Measurements from ENCODE around the gene KIF2A. TPM values are rescaled to one million over a fixed set of nuclear protein-coding genes. Genes with fewer than 3 reads are reported as not detected.

The KIF2A gene
- total and polyA plus RNA-seq, 10 donors = 4.3 to 66.7 (median 44.3) TPM

DNA sequence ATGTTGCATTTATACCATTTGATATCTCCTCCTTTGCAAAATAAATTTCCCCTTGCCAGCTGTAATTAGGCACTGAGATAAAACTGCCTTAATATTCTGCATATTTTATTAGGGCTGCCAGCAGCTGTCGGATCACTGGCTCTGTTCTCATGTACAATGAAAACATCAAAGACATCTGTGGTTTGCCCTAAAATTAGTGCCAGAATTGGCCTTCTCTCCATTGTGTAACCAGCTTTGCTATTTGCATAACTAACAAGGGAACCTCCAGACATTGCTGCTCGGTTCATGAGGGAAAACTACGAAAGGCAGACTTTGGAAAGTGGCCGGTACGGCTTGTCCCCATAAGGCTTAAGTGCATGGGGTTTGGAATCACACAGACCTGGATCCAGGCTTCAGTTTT lies 45.5 kb upstream of the KIF2A start:
- 38 to 66% (median 60%) methylated on average over 5 of the region's 5 CpGs for WGBS, 5 donors
- DNase-seq = no peak
- TF ChIP-seq POLR2A (IDR thresholded peaks at IDR 0.05) (no peak), POLR2AphosphoS5 (IDR thresholded peaks at IDR 0.05) (no peak)
- TF ChIP-seq, protein P1, sequence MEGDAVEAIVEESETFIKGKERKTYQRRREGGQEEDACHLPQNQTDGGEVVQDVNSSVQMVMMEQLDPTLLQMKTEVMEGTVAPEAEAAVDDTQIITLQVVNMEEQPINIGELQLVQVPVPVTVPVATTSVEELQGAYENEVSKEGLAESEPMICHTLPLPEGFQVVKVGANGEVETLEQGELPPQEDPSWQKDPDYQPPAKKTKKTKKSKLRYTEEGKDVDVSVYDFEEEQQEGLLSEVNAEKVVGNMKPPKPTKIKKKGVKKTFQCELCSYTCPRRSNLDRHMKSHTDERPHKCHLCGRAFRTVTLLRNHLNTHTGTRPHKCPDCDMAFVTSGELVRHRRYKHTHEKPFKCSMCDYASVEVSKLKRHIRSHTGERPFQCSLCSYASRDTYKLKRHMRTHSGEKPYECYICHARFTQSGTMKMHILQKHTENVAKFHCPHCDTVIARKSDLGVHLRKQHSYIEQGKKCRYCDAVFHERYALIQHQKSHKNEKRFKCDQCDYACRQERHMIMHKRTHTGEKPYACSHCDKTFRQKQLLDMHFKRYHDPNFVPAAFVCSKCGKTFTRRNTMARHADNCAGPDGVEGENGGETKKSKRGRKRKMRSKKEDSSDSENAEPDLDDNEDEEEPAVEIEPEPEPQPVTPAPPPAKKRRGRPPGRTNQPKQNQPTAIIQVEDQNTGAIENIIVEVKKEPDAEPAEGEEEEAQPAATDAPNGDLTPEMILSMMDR (IDR thresholded peaks at IDR 0.05 in 8 of 11, conservative IDR thresholded peaks at IDR 0.05 in 3 of 11) = no peak

DNA sequence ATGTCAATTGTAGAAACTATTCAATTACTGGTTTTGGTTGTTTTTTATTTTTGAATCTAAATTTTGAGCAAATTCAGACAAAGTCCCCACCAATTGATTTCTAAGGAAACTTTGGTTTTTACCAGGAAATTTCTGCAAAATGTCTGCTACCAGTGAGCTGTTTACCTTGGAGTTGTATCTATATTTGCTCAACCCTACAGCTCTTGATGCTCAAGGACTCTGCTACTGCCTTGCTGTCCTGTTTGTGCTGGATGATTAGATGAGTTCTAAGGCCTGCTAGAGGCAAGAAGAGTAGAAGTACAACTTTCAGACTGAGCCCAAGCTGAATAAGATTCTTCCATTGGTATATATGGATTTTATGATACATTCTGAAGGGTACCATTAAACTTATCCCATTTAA lies 42.6 kb upstream of the KIF2A start:
- TF ChIP-seq POLR2A (IDR thresholded peaks at IDR 0.05) (no peak), POLR2AphosphoS5 (IDR thresholded peaks at IDR 0.05) (no peak)
- TF ChIP-seq, protein P1 (IDR thresholded peaks at IDR 0.05 in 8 of 11, conservative IDR thresholded peaks at IDR 0.05 in 3 of 11) = no peak
- H3K27me3 ChIP-seq (replicated peaks in 1 of 7) = no peaks in the 10 kb centered on the region
- no peaks in the 10 kb centered on the region for H3K36me3 ChIP-seq
- intact Hi-C loops (cut with DNase I; ENCODE audit: low total_unique reads) = no loop called here
- no peak for DNase-seq
- no peaks in the 10 kb centered on the region for H3K4me1 ChIP-seq
- H3K9me3 ChIP-seq = no peaks in the 10 kb centered on the region
- no peak overlapping the region for H3K27ac ChIP-seq
- H3K4me3 ChIP-seq = no peak overlapping the region

More for the DNA sequence above, 45.5 kb upstream of the KIF2A start:
- Histone ChIP-seq H3K4me1 (peaks cover 0 to 13% (median 10%) of the 10 kb centered on the region in 6 donors), H3K9me3 (no peaks in the 10 kb centered on the region), H3K36me3 (no peaks in the 10 kb centered on the region), H3K27ac (no peak overlapping the region), H3K4me3 (no peak overlapping the region), H3K27me3 (replicated peaks in 1 of 7) (no peaks in the 10 kb centered on the region)
- intact Hi-C loops (cut with DNase I; ENCODE audit: low total_unique reads) = no loop called here

DNA sequence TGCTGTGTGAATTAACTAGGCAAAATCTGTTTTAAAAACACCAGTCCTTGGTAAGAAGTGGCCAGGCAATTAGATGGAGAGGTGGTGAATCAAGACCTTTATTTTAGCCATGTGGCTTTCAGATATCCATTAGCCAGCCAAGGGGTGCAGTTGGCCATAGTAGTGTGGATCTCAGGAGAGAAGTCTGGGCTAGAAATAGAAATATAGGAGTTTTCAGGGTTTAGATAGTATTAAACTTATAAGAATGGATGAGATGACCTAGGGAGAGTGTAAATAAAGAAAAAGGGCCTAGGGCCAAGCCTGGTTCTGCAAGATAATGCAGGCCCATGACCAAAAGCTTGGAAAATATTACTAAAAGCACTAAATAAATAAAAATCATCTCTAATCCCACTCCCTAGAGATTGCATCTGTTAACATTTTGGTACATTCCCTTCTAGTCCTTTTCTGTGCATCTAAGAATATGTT lies 40.3 kb upstream of the KIF2A start:
- no peak overlapping the region for H3K27ac ChIP-seq
- TF ChIP-seq, protein P1 (IDR thresholded peaks at IDR 0.05 in 8 of 11, conservative IDR thresholded peaks at IDR 0.05 in 3 of 11) = no peak
- no peak for TF ChIP-seq POLR2A (IDR thresholded peaks at IDR 0.05)
- no peak for TF ChIP-seq POLR2AphosphoS5 (IDR thresholded peaks at IDR 0.05)
- no peaks in the 10 kb centered on the region for H3K4me1 ChIP-seq
- no peaks in the 10 kb centered on the region for H3K9me3 ChIP-seq
- DNase-seq = no peak
- intact Hi-C loops (cut with DNase I; ENCODE audit: low total_unique reads) = no loop called here
- no peaks in the 10 kb centered on the region for H3K27me3 ChIP-seq (replicated peaks in 1 of 7)
- H3K4me3 ChIP-seq = no peak overlapping the region
- H3K36me3 ChIP-seq = no peaks in the 10 kb centered on the region

DNA sequence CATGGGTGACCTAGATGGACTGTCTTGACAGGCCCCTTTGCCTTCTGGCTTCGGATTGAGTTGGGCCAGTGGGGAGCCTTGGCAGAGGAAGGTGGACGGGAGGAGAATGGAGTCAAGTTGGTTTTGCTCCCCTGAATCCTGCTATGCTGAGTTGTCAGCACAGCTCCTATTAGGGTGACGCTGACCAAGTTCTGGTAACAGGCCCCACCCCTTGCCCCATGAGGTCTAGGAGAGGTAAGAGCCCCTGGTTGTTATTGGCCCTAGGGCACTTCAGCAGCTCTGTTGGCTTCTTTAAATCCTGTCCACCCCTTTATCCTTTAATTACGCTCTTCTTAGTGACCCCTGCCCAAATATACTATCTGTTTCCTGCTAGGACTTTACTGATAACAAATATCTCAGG lies 39.4 kb upstream of the KIF2A start:
- 89 to 94% (median 92%) methylated on average over 4 of the region's 4 CpGs for WGBS, 5 donors
- Histone ChIP-seq H3K9me3 (no peaks in the 10 kb centered on the region), H3K4me1 (no peaks in the 10 kb centered on the region), H3K27me3 (replicated peaks in 1 of 7) (no peaks in the 10 kb centered on the region), H3K27ac (no peak overlapping the region), H3K4me3 (no peak overlapping the region), H3K36me3 (no peaks in the 10 kb centered on the region)
- intact Hi-C loops (cut with DNase I; ENCODE audit: low total_unique reads) = no loop called here
- no peak for DNase-seq
- TF ChIP-seq, protein P1 (IDR thresholded peaks at IDR 0.05 in 8 of 11, conservative IDR thresholded peaks at IDR 0.05 in 3 of 11) = no peak
